G401.6 (cell line): Measurements from ENCODE around the gene KCNJ3.

Experiments
- FAIRE-seq: peaks from 2 replicates; lab custom pipeline; 2012; peaks lifted over from hg19 to GRCh38; lab: Jason Lieb, UNC

Gene KCNJ3

GRCh38 chr2:154698296-154698720, at the start of gene KCNJ3:
KCNJ3 (plus strand) TSS chr2:154698695; CDS start chr2:154698776, 81 bp downstream.
- no peak for FAIRE-seq

- no peak for FAIRE-seq
Measured at GRCh38 chr2:154655499-154655898, 43.0 kb upstream of the KCNJ3 start.

DNA sequence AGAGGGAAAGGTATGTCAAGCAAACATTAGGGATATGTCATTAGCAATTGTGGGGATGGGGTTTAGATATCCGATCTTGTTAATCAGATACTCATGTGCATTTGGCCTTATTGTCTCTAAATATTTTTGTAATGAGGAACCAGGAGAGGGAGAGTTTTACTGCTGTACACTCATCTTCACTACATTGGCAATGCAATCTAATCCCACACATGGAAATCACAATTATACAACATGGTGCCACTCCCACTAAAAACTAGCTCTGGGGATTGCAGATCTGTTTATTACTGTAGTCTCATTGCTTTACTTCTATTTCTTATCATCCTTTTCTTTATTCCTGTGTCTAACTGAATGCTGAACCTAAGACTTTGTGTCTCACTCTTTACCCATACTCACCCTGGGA, 39.6 kb upstream of the KCNJ3 start:
- no peak for FAIRE-seq

GRCh38 chr2:154664248-154664647, 34.2 kb upstream of the KCNJ3 start:
- FAIRE-seq: no peak

DNA sequence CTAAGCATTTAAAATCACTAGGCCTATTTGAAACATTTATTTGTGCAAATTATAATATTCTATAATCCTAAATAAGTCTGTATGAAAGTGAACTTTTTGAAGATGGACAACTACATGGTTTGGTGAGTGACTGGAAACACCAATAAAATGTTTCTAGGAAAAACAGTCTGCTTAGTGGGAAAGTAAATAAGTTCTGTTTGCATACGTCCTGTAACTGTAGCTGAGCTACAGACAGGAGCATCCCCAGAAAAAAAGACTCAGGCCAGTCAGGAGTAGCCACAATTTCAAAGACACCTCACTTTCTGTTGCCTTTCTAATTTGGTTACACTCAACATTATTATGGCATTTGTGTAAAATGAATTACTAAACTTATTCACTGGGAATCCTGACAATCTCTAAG, 28.4 kb upstream of the KCNJ3 start:
- no peak for FAIRE-seq

DNA sequence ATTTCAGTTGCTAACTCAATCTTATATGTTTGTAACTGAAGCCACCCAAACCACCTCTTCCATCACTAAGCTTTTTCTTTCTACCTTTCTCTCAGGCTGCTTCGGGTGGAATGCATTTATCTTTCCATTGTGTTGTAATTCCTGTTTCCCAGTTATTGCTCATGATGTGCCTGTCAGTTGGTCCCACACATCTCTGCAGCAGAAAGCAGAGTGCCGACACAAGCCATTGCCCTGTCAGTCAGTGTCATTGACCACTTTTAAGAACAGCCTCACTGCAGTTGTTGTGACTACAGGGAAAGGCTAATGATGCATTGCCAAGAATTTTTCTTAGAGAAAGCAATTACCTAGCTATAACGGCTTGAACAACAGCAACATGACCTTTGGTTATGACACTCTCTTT, 24.8 kb upstream of the KCNJ3 start:
- no peak for FAIRE-seq

- FAIRE-seq: no peak
Measured at GRCh38 chr2:154677401-154677800, 21.1 kb upstream of the KCNJ3 start.

GRCh38 chr2:154681741-154682140, 16.8 kb upstream of the KCNJ3 start:
- FAIRE-seq: no peak

DNA sequence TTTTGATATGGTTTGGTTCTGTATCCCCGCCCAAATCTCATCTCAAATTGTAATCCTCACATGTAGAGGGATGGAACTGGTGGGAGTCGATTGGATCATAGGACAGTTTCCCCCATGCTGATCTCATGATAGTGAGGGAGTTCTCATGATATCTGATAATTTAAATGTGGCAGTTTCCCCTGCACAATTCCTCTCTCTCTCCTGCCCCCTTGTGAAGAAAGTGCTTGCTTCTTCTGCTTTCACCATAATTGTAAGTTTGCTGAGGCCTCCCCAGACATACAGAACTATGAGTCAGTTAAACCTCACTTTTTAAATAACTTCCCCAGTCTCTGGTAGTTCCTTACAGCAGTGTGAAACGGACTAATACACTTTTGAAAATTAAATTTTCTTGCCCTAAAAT, 12.3 kb upstream of the KCNJ3 start:
- FAIRE-seq: no peak

DNA sequence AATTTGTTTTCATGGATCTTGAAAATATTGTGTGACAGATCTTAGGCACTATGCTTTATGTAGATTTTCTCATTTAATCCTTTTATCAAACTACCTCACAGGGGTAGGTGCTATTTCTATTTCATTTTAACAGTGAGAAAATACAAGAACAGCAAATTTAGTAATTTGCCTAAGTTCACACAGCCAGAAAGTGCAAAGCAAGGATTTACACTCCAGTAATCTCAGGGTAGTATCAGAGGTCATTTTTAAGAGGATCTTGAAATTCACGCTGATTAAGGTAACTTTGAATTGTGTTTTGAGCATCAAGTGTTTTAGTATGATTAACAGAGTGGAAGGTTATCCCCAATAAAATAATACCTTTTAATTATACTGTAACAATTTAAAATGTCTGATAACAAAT, 10.1 kb upstream of the KCNJ3 start:
- no peak for FAIRE-seq

DNA sequence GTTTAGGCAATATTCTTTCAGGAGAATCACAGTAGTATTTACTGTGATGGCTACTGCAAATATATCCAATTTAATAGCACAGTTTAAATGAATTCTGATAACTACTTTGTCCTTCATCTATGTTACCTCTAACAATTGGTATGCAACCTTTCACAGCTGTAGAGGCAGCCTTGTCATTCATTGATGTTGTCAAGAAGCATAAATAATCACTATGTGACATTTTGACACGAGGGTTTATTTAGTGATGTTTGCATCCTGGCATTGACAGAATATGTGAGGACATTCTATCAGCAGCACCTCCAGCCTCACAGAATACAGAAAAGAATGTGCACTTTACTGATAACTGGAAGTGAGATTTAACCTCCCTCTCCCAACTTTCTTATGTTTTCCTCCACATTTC, 9.3 kb upstream of the KCNJ3 start:
- FAIRE-seq: no peak

GRCh38 chr2:154692927-154693326, 5.6 kb upstream of the KCNJ3 start:
- no peak for FAIRE-seq

DNA sequence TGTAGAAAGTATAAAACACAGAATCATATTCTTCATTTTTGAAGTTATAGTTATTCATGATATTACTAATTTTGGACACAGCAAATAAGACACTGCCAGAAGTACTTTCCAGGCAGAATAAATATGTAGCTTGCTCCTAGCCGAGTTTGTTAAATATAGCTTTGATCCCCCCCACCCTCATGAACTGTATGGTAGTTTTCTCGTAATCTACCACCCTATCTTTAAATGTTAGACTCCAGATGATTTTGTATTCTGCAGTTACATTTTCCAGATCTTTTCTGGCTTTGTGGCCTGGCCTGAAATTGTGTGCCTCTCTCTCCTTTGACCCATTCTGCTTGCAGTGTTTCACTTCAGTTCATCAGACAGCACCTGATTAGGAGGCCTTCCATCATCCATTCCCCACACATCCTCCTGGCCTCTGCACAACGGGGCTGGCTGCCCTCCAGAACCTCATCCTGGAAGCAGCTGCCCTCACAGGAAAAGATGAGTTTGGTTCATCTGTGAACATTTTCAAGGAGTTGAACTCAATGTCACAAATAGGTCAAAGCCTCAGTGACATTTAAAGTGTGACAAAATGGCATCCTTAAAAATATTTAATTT, 4.7 kb upstream of the KCNJ3 start:
- FAIRE-seq: no peak

DNA sequence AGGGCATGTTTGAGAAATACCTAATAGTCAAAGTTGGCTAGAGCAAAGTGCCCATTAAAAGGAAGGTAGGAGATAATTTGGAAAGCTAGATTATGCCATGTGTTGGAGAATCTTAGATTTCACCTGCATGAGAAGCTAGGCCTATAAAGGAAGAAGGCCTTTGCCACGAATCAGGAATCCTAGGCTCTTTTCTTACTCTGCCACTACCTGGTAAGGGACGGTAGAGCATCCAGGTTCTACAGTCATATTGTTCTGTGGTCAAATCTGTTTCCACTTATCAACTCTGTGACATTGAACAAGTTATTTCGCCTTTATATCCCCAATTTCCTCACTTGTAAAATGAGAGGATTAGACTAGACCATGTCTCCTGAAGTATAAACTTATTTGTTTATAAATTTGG, 3.6 kb upstream of the KCNJ3 start:
- FAIRE-seq: no peak

- FAIRE-seq: no peak
Measured at GRCh38 chr2:154696369-154696768, 2.1 kb upstream of the KCNJ3 start.

DNA sequence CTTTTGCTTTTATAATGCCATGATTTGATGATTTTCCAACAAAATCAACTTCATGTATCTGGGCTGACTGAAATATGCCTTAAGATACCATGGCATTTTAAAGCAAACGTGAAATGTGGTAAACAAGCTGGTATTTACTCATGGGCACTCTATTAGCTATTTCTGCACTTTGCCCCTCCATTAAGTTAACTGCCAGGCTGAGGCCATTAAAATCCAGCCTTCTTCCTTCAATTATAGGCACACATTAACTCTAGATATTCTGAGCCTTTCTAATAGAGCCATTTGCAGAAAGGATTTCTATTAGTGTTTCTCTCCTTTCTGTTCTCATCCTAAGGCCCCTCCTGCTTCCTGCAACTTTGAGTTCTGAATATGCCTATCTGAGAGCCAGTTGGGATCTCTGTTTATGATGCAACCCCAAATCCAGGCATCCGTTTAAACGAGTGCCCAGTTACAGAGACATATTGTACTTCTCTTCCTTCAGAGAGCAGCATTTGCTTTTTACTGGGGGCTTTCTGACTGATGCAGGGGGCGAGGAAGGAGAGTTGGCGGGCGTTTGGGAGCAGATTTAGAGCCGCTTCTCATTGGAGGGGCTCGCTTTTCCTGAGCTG, 1.6 kb upstream of the KCNJ3 start:
- FAIRE-seq: no peak

GRCh38 chr2:154697418-154698252, 860 bp upstream of the KCNJ3 start:
- no peak for FAIRE-seq

- no peak for FAIRE-seq
Measured at GRCh38 chr2:154698721-154699574, 453 bp downstream of the KCNJ3 start.

GRCh38 chr2:154699575-154699930, 1.1 kb downstream of the KCNJ3 start:
- no peak for FAIRE-seq

GRCh38 chr2:154700136-154700535, 1.6 kb downstream of the KCNJ3 start:
- FAIRE-seq: no peak

- no peak for FAIRE-seq
Measured at GRCh38 chr2:154704991-154705390, 6.5 kb downstream of the KCNJ3 start.

DNA sequence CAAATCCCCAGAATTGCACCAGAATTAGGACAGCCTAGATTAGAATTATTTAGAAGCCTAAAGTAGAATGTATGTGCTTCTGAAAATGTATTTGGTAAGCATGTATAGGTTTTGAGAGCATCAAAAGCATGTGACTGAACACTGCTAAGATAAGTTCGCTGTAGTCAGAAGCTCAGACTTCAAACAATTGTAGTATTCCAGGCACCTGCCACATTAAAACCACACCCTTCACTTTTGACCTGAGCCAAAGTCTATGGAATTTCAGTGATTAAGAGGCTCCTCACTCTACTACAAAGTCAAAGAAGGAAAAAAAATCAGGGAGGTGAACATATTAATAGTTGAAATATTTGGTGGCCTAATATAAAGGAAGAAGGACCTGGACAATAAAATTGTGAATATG, 8.2 kb downstream of the KCNJ3 start:
- FAIRE-seq: no peak
